ENCODE results near the gene DHX34. TPM values are rescaled to one million over a fixed set of nuclear protein-coding genes. Genes with fewer than 3 reads are reported as not detected.
A peak's percentile ranks its signal among the peaks of the same experiment; 100 is the strongest.

DHX34 gene
- polyA plus RNA-seq, 3 donors, result 3.4 to 34.4 (median 3.8) TPM

- no peak for DNase-seq
- Histone ChIP-seq H3K4me1 (ENCODE audit: control insufficient read depth in 1 of 2, insufficient read depth in 2 of 2, low read length in 2 of 2) (peaks cover 28 to 39% of the 10 kb centered on the region in 2 donors), H3K9ac (ENCODE audit: insufficient read depth, low read length, poor library complexity, severe bottlenecking) (no peak overlapping the region), H3K9me3 (replicated peaks in 1 of 2; ENCODE audit: control insufficient read depth in 1 of 2, insufficient read depth in 1 of 2, low read length in 2 of 2) (no peaks in the 10 kb centered on the region), H3K36me3 (replicated peaks in 1 of 2; ENCODE audit: control insufficient read depth in 1 of 2, insufficient read depth in 2 of 2, low read length in 2 of 2) (peaks cover 74 to 79% of the 10 kb centered on the region in 2 donors), H3K4me3 (replicated peaks in 1 of 3; ENCODE audit: low read depth in 2 of 3, low read length in 3 of 3) (no peak overlapping the region), H4K20me1 (ENCODE audit: insufficient read depth, low read length) (no peaks in the 10 kb centered on the region), H3K27ac (ENCODE audit: low read depth in 1 of 2, low read length in 2 of 2) (no peak overlapping the region), H3K4me2 (replicated peaks; ENCODE audit: extremely low read depth, low read length, poor library complexity, severe bottlenecking) (no peak overlapping the region), H3K79me2 (ENCODE audit: insufficient read depth, low read length) (no peaks in the 10 kb centered on the region), H3K27me3 (ENCODE audit: control insufficient read depth in 2 of 2, insufficient read depth in 2 of 2, low read length in 2 of 2) (no peaks in the 10 kb centered on the region), H2AFZ (ENCODE audit: insufficient read depth, low read depth, low read length, poor library complexity, severe bottlenecking) (no peak overlapping the region)
- WGBS (ENCODE audit: insufficient coverage), result 96% methylated on average over 30 of the region's 30 CpGs
- Mint-ChIP-seq H3K9me3 (no peaks in the 10 kb centered on the region), H3K27me3 (ENCODE audit: low read depth in 3 of 3) (peaks cover 0 to 2% (median 2%) of the 10 kb centered on the region in 3 donors), H3K4me3 (no peak overlapping the region), H3K36me3 (peaks cover 65 to 87% of the 10 kb centered on the region in 2 donors), H3K27ac (peak overlapping the region in 1 of 7 donors; percentile 55), H3K4me1 (peaks cover 28% of the 10 kb centered on the region)
- no peak for TF ChIP-seq CTCF (IDR thresholded peaks at IDR 0.05)
- intact Hi-C loops (cut with micrococcal nuclease), result no loop called here
These were observed 26.0 kb downstream of the DHX34 start for GRCh38 chr19:47374876-47375693.

DNA sequence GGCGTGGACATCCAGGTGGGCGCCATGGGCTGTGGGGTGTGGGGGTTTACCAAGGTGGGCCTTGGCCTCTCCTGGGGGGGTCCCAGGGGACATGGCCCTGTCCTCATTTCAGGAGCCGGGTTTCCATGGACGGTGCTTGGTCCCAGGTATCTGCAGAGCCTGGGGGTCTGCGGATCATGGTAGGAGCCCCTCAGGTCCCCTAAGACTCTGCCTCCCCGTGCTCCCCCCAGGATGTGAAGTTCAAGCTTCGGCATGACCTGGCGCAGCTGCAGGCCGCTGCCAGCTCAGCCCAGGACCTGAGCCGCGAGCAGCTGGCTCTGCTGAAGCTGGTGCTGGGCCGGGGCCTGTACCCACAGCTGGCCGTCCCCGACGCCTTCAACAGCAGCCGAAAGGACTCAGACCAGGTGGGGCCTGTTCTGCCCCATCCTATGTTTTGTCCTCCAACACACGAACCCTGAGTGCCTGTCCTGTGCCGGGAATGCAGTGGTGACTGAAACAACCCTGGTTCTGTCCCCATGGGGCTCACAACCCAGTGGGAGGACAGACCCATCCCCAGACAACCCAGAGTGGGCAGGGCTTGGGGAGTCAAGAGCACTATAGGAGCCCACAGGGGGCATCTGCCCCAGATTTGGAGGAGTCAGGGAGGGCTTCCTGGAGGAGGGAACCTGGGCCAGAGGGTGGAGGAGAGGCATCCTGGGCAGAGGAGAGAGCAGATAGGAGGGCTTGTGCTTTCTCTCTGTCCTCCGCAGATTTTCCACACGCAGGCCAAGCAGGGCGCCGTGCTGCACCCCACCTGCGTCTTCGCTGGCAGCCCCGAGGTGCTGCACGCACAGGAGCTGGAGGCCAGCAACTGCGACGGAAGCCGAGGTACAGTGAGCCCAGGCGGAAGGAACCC lies 26.8 kb downstream of the DHX34 start:
- H3K9me3 ChIP-seq (replicated peaks in 1 of 2; ENCODE audit: control insufficient read depth in 1 of 2, insufficient read depth in 1 of 2, low read length in 2 of 2), result no peaks in the 10 kb centered on the region
- DNase-seq, result no peak
- Mint-ChIP-seq H3K36me3 (peaks cover 73 to 95% of the 10 kb centered on the region in 2 donors), H3K9me3 (no peaks in the 10 kb centered on the region), H3K4me1 (peaks cover 22% of the 10 kb centered on the region), H3K27ac (peak overlapping the region in 6 of 7 donors; percentile 32 to 85 (median 58)), H3K27me3 (ENCODE audit: low read depth in 3 of 3) (peaks cover 0 to 4% (median 2%) of the 10 kb centered on the region in 3 donors), H3K4me3 (no peak overlapping the region)
- H3K36me3 ChIP-seq (replicated peaks in 1 of 2; ENCODE audit: control insufficient read depth in 1 of 2, insufficient read depth in 2 of 2, low read length in 2 of 2), result peaks cover 81 to 87% of the 10 kb centered on the region in 2 donors
- no peaks in the 10 kb centered on the region for H4K20me1 ChIP-seq (ENCODE audit: insufficient read depth, low read length)
- H3K4me2 ChIP-seq (replicated peaks; ENCODE audit: extremely low read depth, low read length, poor library complexity, severe bottlenecking), result no peak overlapping the region
- intact Hi-C loops (cut with micrococcal nuclease), result no loop called here
- no peak overlapping the region for H3K9ac ChIP-seq (ENCODE audit: insufficient read depth, low read length, poor library complexity, severe bottlenecking)
- H3K4me3 ChIP-seq (replicated peaks in 1 of 3; ENCODE audit: low read depth in 2 of 3, low read length in 3 of 3), result no peak overlapping the region
- no peak for TF ChIP-seq CTCF (IDR thresholded peaks at IDR 0.05)
- no peaks in the 10 kb centered on the region for H3K79me2 ChIP-seq (ENCODE audit: insufficient read depth, low read length)
- H3K4me1 ChIP-seq (ENCODE audit: control insufficient read depth in 1 of 2, insufficient read depth in 2 of 2, low read length in 2 of 2), result peaks cover 20 to 30% of the 10 kb centered on the region in 2 donors
- H3K27ac ChIP-seq (ENCODE audit: low read depth in 1 of 2, low read length in 2 of 2), result peak overlapping the region; percentile 24 to 53
- 94% methylated on average over 29 of the region's 30 CpGs for WGBS (ENCODE audit: insufficient coverage)
- no peak overlapping the region for H2AFZ ChIP-seq (ENCODE audit: insufficient read depth, low read depth, low read length, poor library complexity, severe bottlenecking)
- H3K27me3 ChIP-seq (ENCODE audit: control insufficient read depth in 2 of 2, insufficient read depth in 2 of 2, low read length in 2 of 2), result no peaks in the 10 kb centered on the region
